ENCODE data around the gene MAVS. TPM values are rescaled to one million over a fixed set of nuclear protein-coding genes. Genes with fewer than 3 reads are reported as not detected.
"Not testable (repeated sequence)": the region's sequence is repeated elsewhere in the genome, so short reads cannot be mapped to it uniquely, and the experiment has no call there.

Gene MAVS
- total and polyA plus RNA-seq, 3 donors from 2014 or later = 14.5 to 34.6 (median 28.5) TPM

DNA sequence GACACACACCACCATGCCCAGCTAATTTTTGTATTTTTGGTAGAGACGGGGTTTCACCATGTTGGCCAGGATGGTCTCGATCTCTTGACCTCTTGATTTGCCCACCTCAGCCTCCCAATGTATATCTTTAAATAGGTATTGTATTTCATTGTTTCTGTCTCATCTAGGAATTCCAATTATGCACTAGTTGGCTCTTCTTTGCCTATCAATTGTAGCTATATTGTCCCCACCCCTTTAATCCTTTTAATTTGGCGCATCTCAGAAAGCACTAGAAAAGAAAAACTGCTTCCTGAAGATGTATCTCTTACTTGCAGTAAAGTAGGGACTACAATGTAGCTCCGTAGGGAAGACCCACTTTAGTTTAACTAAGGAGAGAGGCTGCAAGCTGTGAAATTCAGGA, 10.5 kb upstream of the MAVS start:
- no peak overlapping the region for H3K27ac ChIP-seq
- no peaks in the 10 kb centered on the region for H3K27me3 ChIP-seq
- H3K4me1 ChIP-seq = no peaks in the 10 kb centered on the region
- no peak for DNase-seq
- intact Hi-C loops (cut with DNase I; ENCODE audit: low total_unique reads) = no loop called here
- H3K4me3 ChIP-seq = no peak overlapping the region
- TF ChIP-seq POLR2A (IDR thresholded peaks at IDR 0.05) = no peak
- TF ChIP-seq, protein P1, sequence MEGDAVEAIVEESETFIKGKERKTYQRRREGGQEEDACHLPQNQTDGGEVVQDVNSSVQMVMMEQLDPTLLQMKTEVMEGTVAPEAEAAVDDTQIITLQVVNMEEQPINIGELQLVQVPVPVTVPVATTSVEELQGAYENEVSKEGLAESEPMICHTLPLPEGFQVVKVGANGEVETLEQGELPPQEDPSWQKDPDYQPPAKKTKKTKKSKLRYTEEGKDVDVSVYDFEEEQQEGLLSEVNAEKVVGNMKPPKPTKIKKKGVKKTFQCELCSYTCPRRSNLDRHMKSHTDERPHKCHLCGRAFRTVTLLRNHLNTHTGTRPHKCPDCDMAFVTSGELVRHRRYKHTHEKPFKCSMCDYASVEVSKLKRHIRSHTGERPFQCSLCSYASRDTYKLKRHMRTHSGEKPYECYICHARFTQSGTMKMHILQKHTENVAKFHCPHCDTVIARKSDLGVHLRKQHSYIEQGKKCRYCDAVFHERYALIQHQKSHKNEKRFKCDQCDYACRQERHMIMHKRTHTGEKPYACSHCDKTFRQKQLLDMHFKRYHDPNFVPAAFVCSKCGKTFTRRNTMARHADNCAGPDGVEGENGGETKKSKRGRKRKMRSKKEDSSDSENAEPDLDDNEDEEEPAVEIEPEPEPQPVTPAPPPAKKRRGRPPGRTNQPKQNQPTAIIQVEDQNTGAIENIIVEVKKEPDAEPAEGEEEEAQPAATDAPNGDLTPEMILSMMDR (IDR thresholded peaks at IDR 0.05) = no peak
- whole genome bisulfite sequencing, 2 donors = 95% methylated on average over 4 of the region's 4 CpGs
- no peaks in the 10 kb centered on the region for H3K36me3 ChIP-seq (ENCODE audit: low read depth, missing control alignments)
- H3K9me3 ChIP-seq = no peaks in the 10 kb centered on the region

DNA sequence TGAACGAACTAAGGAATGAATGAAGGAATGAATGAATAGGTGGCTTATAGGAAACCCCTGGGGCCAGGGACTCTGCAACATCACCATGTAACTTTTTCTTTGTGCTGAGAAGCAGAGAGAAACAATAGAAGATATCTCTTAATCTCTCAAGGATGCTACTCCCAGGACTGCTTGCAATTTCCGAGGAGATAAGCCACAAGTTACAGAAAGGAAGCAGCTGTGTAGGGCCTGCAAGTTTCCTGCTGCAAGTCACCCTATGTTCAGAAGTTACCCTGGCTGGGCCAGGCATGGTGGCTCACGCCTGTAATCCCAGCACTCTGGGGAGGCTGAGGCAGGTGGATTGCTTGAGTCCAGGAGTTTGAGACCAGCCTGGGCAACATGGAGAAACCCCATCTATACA, 7.3 kb upstream of the MAVS start:
- Histone ChIP-seq H3K9me3 (no peaks in the 10 kb centered on the region), H3K4me3 (no peak overlapping the region), H3K27ac (no peak overlapping the region), H3K4me1 (no peaks in the 10 kb centered on the region), H3K36me3 (ENCODE audit: low read depth, missing control alignments) (no peaks in the 10 kb centered on the region), H3K27me3 (no peaks in the 10 kb centered on the region)
- TF ChIP-seq POLR2A (IDR thresholded peaks at IDR 0.05) = no peak
- TF ChIP-seq, protein P1 (IDR thresholded peaks at IDR 0.05) = no peak
- WGBS, 2 donors = 55 to 59% methylated on average over 3 of the region's 3 CpGs
- intact Hi-C loops (cut with DNase I; ENCODE audit: low total_unique reads) = no loop called here
- DNase-seq = no peak

DNA sequence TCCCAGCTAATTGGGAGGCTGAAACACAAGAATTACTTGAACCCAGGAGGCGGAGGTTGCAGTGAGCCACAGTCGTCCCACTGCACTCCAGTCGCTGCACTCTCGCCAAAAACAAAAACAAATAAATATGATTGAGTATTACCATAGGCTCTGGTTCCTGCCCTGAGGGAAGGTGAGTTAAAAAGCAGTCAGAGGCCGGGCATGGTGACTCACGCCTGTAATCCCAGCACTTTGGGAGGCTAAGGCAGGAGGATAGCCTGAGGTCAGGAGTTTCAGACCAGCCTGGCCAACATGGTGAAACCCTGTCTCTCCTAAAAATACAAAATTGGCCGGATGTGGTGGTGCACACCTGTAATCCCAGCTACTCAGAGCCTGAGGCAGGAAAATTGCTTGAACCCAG, 6.4 kb upstream of the MAVS start:
- intact Hi-C loops (cut with DNase I; ENCODE audit: low total_unique reads) = not testable (repeated sequence)
- 90 to 97% methylated on average over 7 of the region's 7 CpGs for WGBS, 2 donors

DNA sequence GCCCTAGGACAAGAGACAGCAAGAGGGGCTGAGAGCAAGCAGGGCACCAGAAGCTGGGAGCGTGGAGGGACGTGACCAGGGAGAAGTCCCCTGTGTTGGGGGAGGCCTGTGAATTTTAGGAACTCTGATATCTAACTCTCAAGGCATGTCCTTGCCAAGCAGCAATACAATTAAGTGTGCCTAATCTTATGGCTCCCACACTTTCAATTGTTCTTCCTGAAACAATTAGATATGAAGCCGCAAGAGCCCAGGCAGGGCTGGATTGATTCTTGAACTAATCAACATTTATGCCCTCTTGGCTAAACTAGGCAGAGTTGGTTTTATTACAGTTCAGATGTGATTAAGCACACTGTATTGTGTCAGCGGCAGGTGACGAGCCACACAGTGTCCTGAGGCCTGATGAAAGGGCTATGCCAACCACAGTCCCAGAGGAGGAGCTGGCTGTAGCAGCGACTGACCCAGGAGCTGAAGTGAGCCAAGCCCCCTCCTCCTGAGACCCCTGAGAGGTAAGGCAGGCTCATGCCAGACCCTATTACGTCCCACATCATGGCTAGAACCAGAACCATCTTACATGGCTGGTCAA, 4.2 kb upstream of the MAVS start:
- no peaks in the 10 kb centered on the region for H3K27me3 ChIP-seq
- H3K36me3 ChIP-seq (ENCODE audit: low read depth, missing control alignments) = no peaks in the 10 kb centered on the region
- H3K4me1 ChIP-seq = peaks cover 1% of the 10 kb centered on the region
- 76 to 77% methylated on average over 6 to 7 of the region's 7 CpGs for WGBS, 2 donors
- DNase-seq = no peak
- no peak overlapping the region for H3K27ac ChIP-seq
- intact Hi-C loops (cut with DNase I; ENCODE audit: low total_unique reads) = no loop called here
- no peaks in the 10 kb centered on the region for H3K9me3 ChIP-seq
- no peak for TF ChIP-seq POLR2A (IDR thresholded peaks at IDR 0.05)
- no peak overlapping the region for H3K4me3 ChIP-seq

More for the DNA sequence above, 6.4 kb upstream of the MAVS start:
- not testable (repeated sequence) for H3K9me3 ChIP-seq; H3K4me1 ChIP-seq; H3K27ac ChIP-seq; H3K36me3 ChIP-seq (ENCODE audit: low read depth, missing control alignments); DNase-seq; H3K27me3 ChIP-seq; H3K4me3 ChIP-seq

DNA sequence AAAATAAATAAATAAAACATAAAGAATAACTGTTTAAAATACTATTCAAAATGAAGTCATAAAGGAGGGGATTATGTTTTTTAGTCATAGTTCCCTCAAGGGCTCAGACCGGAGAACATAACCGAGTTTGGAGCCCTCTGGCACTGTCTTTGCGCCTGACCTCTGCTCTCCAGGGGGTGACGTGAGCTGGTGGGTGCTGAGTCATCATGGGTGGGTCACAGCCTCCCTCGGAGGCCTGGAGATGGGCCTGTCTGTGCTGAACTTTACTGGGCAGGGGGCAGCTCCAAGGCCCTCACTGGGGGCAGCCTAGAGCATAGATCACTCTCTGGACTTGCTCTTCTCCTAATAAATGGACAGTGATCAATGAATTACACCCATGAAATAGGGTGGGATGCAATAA, 3.1 kb upstream of the MAVS start:
- Histone ChIP-seq H3K27ac (no peak overlapping the region), H3K4me3 (no peak overlapping the region), H3K4me1 (peaks cover 6% of the 10 kb centered on the region), H3K9me3 (no peaks in the 10 kb centered on the region), H3K36me3 (ENCODE audit: low read depth, missing control alignments) (no peaks in the 10 kb centered on the region), H3K27me3 (no peaks in the 10 kb centered on the region)
- intact Hi-C loops (cut with DNase I; ENCODE audit: low total_unique reads) = no loop called here
- no peak for DNase-seq
- TF ChIP-seq, protein P1 (IDR thresholded peaks at IDR 0.05) = no peak
- no peak for TF ChIP-seq POLR2A (IDR thresholded peaks at IDR 0.05)
- WGBS, 2 donors = 56 to 69% methylated on average over 5 of the region's 5 CpGs

DNA sequence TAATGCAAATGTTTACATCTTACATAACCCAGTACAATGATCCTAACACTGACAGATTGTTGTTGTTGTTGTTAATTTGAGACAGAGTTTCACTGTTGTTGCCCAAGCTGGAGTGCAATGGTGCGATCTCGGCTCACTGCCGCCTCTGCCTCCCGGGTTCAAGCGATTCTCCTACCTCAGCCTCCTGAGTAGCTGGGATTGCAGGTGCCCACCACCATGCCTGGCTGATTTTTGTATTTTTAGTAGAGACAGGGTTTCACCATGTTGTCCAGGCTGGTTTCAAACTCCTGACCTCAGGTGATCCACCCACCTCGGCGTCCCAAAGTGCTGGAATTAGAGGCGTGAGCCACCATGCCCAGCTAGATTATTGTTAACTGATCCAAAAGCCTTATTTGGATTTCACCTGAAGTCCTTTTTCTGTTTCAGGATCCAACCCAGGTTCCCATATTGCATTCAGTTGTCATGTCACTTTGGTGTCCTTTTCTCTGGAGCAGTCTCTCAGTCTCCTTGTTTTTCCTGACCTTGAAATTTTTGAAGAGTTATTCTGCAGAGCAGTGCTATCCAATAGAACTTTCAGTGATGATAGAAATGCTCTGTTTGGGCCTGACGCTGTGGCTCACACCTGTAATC, 2.5 kb upstream of the MAVS start:
- intact Hi-C loops (cut with DNase I; ENCODE audit: low total_unique reads); H3K27me3 ChIP-seq; H3K9me3 ChIP-seq; H3K27ac ChIP-seq; H3K36me3 ChIP-seq (ENCODE audit: low read depth, missing control alignments); H3K4me3 ChIP-seq; DNase-seq; H3K4me1 ChIP-seq: not testable (repeated sequence)
- 91 to 92% methylated on average over 9 of the region's 9 CpGs for WGBS, 2 donors

Measured in testis (tissue), 3 donors.